ENCODE data around the gene SHROOM3.

DNA sequence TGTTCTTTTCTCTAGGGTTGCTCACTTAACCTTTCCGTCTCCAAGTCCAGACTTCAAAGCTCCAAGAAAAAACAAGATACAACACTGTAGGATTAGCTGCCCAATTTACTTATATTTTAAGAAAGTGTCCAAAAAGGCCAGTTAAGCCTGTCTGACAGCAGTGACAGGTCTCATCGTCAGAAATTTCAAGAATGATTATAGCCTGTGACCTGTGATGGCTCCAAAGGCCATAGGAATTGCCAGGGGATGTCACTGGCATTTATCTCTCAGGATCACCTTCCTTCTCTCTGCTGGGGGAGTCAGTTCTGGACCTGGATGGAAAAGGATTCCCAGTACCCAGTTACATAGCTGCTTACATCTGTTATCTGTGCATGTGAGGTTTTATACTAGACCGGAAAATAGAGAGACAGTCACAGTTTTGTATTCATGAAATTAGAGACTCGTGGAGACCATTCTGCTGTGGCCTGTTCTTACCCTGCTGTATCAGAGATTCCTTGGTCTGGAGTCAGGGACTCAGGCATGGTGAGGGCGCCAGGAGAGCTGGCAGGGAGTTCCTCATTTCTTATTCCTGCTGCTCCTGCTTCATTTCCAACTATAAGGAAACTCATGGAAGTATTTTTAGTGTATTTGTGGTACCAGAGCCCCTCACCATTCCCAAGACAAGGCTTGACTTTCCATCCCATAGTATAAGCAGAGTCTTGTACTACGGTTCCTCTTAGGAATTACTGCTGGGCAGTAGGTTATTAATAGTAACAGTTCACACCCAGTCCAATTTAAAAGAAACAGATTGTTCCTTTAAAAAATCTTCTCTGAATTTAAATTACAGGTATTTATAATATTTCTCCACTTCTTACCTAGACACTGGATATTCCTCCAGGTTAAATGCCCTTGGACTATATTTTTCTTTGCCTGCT, 220.8 kb downstream of the SHROOM3 start:
- TF ChIP-seq ZNF274 (IDR thresholded peaks at IDR 0.05; ENCODE audit: low read depth, low read length) (no peak), YY1 (IDR thresholded peaks at IDR 0.05; ENCODE audit: insufficient read depth, insufficient read length) (no peak), SUZ12 (IDR thresholded peaks at IDR 0.05; ENCODE audit: extremely low read depth, insufficient read depth, insufficient read length) (no peak)

Data from NT2/D1 (cell line).